CD4-positive, alpha-beta T cell treated with Interleukin-1 beta for 1 hour (primary cell): Measurements from ENCODE around the gene TRPM8.
"Not testable (repeated sequence)": the region's sequence is repeated elsewhere in the genome, so short reads cannot be mapped to it uniquely, and the experiment has no call there.

Experiments used
- DNase-seq, 2 donors: peaks; one replicate each; pipeline ENCODE4 v3.0.0-alpha.2; 2020 to 2022

Gene TRPM8

DNA sequence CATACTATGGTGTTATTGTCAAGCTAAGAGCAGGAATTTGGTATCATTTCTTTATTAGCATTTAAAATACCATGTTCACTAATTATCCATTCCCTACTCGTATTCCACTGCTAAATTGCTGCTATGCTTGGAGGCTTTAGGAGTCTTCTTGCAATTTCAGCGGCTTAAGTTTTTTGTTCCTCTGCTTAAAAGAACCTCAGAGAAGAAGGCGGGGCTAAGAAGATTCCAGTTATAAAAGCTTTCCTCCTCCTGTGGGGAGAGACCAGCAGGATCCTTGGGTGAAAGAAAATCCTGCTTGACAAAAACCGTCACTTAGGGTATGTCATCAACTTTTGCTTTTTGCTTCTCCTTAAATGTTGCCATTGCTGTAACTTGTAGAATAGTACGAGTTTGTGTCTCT lies at the start of gene TRPM8:
Gene TRPM8, plus strand, starts transcription at position 258 of the 400 bp plus-strand sequence. CDS start 9,165 bp downstream, outside the sequence.
- no peak for DNase-seq

DNA sequence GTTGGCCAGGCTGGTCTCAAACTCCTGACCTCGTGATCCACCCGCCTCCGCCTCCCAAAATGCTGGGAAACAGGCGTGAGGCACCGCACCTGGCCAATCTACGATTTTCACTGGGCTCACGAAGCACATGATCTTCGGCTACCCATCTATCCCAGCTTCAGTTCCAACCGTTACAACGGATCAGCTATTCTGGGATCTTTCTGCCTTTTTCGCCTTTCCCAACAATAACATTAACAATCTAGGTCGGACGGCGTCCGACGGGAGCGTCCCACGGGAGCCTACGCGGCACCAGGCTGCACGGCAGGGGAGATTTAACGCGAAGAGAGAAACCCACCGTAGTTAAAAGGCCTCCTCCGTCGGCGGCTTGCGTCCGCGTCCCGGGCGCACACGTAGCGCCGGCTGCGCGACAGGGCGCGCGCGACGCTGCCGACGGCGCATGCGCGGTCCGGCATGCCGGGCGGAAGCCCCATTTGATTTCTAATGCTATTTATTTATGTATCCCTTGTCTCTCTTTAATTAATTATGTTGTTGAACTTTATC lies 49.1 kb upstream of the TRPM8 start, which contains the start of gene MSL3B:
Gene MSL3B, minus strand, starts transcription at position 394 of the 540 bp plus-strand sequence.
- DNase-seq, result peak; percentile 62 to 65

DNA sequence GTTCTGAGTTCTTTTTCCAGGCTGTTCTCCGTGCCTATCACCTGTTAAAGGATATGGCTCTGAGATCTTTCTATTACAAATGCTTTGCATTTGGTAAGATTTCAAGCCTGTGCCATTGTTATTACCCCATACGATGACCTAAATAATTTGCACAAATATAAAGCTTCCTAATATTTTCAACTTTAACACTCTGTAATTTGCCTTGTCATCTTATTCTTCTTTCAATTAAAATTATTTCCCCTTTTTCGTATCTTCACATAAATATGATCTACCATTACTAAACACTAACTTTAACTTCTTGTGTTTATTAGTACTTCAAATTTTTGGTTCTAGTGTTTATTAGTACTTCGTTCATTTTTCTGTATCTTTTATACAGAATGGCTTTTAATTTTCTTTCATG lies 45.7 kb upstream of the TRPM8 start:
- DNase-seq, result no peak

DNA sequence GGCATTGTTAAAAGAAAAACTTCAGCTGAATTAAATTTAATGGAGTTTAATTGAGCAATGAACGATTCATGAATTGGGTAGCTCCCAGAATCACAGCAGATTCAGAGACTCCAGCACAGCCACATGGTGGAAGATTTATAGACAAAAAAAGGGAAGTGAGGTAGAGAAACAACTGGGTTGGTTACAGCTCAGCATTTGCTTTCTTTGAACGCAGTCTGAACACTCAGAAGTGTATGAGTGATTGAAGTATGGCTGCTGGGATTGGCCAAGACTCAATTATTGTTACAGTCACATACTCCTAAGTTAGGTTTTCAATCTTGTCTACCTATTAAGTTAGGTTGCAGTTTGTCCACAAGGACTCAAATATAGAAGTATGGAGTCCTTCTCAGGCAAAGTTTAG lies 45.0 kb upstream of the TRPM8 start:
- DNase-seq, result not testable (repeated sequence)

DNA sequence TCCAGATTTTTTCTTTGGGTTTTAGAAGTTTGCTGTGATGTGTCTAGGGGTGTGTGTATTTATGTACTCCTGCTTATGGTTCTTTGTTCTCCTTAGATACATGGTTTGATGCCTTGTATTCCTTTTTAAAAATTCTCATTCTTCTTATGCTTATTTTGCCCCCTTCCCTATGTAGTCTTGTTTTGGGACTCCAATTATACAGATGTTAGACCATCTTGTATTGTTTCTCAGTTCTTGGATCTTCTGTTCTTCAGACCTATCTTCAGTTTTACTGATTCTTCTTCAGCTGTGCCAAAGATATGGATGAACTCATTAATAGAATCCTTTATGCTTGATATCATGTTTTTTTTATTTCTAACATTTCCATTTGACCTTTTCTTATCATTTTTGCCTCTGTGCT lies 34.8 kb upstream of the TRPM8 start:
- no peak for DNase-seq

DNA sequence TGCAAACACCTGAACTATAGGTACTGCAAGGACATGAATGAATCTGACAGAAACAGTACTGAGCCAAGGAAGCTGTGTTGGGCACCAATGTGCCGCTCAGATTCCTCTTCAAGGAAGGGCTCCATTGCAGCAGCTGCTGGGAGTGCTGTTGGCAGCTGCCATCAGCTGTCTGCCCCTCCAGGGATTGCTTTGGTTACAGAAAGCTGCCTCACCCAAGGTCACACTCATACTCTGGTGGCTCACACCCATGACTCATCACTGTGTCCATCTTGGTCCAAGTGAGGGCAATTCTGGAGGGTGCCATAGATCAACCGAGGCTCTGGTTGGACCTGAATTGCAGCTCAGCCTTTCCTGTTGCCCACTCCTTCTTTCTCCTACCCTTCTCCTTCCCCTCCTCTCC lies 24.4 kb upstream of the TRPM8 start:
- no peak for DNase-seq

DNA sequence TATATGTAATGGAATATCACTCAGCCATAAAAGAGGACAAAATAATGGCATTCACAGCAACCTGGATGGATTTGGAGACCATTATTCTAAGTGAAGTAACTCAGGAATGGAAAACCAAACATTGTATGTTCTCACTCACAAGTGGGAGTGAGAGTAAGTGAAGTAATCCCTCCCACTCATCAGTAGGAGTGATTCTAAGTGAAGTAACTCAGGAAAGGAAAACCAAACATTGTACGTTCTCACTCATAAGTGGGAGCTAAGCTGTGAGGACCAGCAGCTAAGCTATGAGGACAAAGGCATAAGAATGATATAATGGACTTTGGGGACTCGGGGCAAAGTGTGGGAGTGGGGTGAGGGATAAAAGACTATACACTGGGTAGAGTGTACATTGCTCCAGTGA lies 20.9 kb upstream of the TRPM8 start:
- DNase-seq, result not testable (repeated sequence)

DNA sequence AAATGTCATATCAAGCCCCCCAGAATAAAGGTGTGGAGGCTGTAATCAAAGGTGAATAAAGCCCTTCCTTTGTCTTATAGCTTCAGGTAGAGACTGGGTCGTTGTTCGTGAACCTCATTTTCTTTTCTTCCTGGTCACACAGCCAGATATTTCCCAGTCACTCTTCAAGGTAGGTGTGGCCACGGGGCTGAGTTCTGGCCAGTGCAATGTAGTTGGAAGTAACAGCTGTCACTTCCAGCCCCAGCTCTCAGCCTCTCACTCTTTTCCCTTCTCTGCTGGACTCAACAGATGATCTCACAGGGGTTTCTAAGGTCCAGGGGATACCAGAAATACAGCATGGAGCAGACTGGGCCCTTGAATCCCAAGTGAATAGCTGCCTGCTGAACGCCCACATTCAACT lies 15.8 kb upstream of the TRPM8 start:
- no peak for DNase-seq

DNA sequence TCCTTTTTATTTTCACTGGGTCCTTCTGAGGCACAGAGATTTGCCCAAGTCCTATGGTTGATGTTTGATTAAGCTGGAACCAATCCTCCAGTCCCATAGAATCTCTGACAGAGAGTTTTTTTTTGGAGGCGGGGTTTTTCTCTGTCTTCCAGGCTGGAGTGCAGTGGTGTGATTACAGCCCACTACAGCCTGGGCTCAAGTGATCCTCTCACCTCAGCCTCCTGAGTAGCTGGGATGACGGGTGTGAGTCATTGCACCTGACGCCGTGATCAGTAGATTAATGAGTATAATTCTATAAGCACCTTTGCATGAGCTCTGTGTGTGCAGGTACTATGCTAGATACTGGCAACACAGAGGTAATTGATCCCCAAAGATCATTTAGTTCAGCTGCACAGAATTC lies 15.3 kb upstream of the TRPM8 start:
- DNase-seq, result no peak

DNA sequence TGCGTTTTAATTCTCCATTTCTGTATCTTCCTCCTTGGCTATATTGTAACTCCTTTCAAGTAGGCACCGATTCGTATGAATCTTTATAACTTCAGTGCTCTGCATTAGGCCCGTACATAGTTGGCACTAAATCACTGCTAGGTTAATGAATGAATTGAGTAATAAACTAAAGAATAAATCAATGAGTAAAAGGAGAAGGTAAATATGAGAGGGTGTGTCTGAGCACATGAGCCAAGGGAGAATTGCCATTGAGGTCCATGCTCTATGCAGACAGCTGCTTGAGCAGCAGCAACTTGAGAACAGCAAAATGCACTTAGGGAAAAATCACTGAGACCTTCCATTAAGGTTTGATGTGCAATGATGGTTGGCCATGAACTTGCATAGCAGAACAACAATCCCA lies 11.2 kb upstream of the TRPM8 start:
- no peak for DNase-seq

DNA sequence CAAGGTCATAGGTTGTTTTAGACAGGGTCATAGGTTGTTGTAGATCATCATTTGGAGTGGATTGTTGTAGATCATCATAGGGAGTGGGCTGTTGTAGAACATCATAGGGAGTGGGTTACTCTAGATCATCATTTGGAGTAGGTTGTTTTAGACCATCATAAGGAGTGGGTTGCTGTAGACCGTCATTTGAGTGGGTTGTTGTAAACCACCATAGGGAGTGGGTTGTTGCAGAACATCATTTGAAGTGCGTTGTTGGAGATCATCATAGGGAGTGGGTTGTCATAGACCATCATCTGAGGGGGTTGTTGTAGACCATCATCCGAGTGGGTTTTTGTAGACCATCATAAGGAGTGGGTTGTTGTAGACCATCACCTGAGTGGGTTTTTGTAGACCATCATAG lies 9.5 kb upstream of the TRPM8 start:
- DNase-seq, result no peak

DNA sequence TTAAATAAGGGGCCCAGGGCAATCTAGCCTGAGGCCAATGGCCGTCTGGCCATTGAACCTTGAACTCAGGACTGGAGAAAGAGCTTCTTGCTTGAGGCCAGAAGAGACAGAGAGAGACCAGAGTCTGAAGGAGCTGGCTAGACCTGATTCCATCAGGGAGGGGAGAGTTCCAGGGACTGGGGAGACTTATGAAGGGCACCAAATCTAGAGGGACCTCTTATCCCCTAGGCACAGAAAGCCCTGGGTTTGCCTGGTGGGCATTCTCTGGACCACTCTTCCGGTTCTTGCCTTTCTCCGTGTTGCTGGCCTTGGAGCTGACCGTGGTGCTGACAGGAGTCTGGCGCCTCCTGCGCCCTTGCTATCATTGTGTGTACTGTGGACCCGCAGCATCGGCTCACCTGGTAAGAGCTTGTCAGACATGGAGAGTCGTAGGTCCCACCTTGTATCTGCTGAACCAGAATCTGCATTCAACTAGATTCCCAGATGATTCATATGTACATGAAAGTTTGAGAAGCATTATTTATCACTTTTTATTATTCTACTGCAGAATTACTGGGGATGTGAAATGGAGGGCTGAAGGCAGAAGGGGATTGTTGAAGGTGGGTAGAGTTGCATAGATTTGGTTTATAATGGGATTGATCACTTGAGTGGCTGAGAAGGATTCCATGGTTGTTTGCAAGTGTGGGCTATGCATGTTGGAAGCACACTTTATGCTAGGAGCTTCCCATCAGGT lies 4.3 kb upstream of the TRPM8 start:
- no peak for DNase-seq

DNA sequence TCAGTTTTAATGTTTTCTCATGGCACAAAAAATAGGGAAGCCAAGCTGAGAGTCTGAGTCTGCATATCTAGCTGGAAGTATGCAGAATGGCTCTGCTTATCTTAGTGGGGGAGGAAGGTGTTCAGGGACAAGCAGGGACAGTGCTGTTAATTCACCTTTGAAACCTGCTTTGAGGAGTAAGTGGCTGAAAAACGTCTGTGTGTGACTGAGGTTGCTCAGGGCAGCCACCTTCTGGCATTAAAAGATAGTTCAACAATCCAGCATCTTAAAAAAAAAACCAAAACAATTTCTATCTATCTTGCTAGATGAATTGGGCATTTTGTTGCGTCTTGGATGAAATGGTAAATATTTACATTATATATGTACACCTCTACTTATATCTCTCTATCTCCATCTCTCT lies 2.0 kb upstream of the TRPM8 start:
- no peak for DNase-seq

DNA sequence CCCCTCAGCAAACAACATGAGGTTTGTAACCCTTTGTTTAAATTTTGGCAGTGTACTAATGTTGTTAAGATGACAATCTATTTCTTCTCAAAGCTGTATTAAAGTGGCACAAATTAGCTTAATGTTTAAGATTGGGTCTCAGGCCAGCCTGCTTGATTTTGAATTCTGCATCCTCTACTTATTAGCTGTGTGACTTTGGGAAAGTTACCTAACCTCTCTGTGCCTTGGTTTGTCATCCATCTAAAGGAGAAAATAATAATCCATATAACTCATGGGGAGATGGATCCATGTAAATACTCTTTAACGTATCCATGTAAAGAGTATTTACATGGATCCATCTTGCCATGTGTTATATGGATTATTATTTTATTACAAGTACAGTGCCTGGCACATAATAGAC lies 2.1 kb downstream of the TRPM8 start:
- no peak for DNase-seq

DNA sequence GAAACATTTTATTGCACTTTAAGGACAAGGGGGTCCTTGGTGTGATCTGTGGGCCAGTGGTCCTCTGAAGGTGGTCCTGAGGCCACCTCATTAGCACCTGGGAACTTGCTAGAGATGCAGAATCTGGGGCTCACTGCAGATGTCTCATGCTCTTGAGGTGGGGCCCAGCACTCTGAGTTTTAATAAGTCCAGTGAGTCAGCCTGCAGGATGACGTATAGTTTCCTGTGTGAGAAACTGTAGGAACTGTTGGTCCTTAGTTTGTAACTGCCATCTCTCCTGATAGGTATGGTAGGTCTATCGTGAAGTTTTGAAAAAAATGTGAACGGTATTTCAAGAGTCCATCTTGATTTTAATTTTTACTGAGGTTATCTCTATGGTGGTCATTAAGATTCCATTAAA lies 2.8 kb downstream of the TRPM8 start:
- peak in 1 of 2 donors; percentile 5 for DNase-seq

DNA sequence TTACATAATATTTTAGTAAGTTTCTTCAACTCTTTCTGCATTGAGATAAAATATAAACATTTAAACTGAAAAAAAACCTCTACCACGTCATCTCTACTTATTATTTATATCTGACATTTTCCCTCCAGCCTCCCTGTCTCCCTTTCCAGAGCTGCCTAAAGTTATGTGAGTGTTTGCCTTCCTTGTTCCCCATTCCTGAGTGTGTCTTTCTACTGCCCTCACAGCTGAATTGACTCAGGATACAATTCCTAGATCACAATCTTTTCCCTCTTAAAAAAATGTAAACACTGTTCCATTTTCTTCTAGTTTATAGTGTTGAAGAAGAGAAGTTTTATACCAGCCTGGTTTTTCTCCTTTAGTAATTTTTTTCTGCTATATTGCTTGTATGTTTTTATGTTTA lies 5.3 kb downstream of the TRPM8 start:
- DNase-seq, result no peak

DNA sequence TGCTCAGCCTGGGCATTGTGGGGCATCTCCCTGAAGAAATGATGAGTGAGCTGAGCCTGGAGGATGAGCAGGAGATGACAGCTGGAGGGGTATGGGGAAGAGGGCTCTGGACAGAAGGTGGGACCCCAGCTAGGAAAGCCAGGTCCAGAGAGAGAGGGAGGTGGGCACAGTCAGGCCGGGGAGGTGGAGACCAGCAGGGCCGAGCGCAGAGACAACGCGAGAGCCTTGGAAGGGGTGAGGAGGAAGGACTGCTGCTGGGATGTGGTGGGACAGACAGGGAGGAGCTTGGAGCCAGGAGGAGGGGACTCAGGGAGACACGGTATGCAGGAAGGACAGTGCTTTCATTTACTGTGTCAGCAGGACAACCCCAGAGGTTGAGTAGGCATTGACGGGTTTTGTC lies 8.2 kb downstream of the TRPM8 start:
- DNase-seq, result no peak

DNA sequence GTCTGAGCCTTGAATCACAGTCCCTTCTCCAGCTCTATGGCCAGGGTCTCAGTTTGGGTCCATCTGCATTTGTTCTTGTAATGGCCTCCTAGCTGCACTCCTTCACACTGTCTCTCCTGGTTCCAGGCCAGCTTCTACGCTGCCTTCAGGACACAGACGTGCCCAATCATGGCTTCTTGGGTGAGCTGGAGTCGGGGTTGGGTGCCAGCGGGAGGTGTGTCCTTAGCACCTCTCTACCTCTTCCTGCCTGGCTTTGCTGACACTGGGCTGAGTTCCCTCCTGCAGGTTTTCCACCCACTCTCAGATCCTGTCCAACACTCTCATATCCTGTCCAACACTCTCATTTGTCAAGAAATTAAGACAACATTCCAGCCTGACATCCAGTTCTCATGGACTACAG lies 9.6 kb downstream of the TRPM8 start:
- no peak for DNase-seq

DNA sequence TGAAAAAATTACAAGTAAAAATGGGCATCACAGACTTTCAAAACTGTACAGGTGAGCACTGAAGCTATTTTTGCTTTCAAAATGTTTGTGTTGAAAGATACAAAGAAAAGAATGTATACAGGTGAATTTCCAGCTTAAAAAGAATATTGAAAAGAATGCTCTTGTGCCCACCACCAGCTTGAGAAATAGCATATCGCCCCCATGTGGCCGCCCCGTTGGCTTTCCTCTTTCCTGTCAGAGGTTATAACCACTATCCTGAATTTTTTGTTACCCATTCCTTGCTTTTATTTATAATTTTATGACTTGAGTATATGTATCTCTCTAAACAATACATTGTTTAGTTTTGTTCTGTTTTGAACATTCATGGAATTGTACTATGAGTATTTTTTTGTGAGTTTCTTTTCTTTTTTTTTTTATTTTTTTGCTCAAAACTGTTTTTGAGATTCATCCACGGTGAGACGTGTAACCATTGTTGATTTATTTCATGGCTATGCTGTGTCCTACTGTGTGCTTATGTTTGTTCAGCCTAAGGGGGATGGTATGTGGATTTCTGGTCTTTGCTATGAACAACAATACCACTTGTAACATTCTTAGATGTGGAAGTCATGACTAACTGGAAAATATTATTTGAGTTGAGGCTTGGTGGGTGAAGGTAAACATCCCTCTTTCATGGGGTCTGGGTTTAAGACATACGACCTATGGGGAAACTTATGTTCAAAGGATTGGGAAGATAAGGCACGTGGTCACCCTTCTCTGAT lies 11.6 kb downstream of the TRPM8 start:
- DNase-seq, result peak in 1 of 2 donors; percentile 6

DNA sequence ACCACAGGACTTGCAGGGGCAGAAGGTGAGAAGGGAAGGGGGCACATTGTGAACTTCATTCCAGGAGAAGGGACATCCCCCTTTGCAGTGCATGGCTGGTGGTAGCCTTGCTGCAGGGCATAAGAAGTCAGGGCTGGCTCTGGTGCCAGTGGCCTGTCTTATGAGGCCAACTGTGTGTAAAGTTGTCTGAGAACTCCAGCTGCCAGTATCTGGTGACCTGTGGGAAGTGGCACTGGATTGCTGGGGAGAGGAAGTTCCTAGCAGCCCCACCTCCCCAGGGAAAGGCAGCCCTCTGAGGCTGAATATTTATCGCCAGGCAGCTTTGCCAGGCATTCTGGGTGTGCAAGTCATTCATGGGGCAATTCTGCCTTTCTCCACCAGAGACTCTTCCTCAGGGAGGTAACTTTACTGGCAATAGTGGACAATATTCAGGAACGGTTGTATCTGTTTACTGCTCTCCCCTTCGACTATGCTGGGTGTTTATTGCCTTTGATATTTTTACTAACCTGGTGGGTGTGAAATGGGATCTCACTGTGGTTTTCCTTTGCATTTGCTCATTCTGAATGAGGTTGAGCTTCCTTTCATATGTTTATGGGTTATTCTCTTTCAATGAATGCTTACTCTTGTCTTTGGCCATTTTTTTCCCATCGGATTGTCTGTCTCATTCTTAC lies 12.3 kb downstream of the TRPM8 start:
- no peak for DNase-seq

DNA sequence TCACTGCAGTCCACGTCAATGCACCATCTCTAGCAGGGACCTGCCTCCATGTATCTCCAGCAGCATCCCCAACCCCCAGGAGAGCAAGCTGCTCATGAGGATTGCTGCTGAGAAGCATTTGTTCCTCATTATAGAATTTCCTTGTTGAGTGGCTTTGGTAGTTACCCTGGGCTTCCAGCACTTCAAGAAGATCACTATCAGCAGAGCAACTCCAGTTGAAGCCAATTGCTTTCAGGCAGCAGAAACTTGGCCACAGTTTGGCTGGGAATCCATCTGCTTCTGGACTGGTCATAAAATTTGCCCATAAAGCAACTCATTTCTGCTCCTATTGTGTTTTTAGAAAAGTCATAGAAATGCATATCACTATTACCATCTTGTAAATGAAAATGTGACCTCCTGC lies 17.4 kb downstream of the TRPM8 start:
- DNase-seq, result no peak

DNA sequence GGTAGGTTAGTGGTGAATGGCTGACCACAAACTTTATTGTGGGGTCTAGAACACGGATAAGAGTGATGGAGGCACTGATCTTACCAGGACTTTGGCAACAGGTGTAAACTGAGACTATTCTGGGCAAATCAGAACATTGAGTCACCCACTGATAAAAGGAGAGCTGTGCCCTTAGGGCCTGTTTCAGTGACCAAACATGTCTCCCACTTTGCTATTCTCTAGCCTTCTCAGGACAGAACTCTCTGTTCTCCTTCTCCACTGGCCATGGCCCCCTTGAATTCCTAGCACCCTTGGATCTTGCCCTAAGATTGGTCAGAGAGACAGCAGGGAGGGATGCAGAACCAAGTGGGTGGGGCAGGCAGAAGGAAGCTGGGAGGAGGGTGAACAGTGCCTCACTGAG lies 18.3 kb downstream of the TRPM8 start:
- DNase-seq, result no peak

DNA sequence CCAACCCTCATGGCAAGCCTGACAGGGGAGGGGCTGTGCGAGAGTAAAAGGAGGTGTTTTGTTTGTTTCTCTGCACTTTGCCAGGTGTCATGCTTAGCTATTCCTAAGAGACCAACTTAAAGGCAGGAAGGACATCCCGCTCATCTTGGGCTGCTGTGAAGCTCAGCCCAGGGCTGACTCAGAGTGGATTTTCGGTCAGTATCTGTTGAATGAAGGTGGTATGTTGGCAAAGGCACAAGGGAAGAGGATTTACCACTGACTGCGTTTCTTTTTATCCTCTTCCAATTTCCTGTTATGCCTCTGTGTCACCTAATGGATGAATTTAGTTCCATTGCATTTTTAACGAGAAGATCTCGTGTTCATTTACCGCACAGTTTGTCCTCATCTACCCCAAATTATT lies 18.9 kb downstream of the TRPM8 start:
- no peak for DNase-seq
